ENCODE results near the gene ANO8. TPM values are rescaled to one million over a fixed set of nuclear protein-coding genes. Genes with fewer than 3 reads are reported as not detected.

The ANO8 gene
- total and polyA plus RNA-seq, 2 of the 8 experiments (the other 6 are each of a cell fraction or from before 2014, with no cell fraction given) = 9.5 to 20.7 TPM

DNA sequence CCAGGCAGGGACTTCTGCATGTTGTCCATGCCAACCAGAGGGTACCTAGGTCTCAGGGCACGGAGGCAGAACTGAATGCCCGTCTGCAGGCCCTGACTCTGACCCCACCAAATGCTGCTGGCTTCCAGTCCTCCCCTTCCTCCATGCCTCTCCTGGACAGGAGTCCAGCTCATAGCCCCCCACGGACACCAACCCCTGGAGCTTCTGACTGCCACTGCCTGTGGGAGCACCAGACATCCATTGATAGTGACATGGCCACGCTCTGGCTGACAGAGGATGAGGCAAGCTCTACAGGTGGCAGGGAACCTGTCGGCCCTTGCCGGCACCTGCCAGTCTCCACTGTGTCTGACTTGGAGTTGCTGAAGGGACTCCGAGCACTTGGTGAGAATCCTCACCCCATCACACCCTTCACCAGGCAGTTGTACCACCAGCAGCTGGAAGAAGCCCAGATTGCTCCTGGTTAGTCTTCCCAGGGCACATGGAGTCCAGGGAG, 51.1 kb downstream of the ANO8 start (continued):
- no peak for TF ChIP-seq CHD7 (IDR thresholded peaks at IDR 0.05; ENCODE audit: insufficient replicate concordance, low read length)

All from H1 (cell line).